ENCODE results near the gene HS6ST1. TPM values are rescaled to one million over a fixed set of nuclear protein-coding genes. Genes with fewer than 3 reads are reported as not detected.

Gene HS6ST1
- 10 to 100 TPM; 44.6 to 63.3 (median 53.5) TPM for total RNA-seq

GRCh38 chr2:128318776-128319464 is at the start of gene HS6ST1:
HS6ST1 (minus strand) TSS chr2:128318868; CDS start chr2:128318563, 305 bp downstream.
- Histone ChIP-seq H3K36me3 (no peaks in the 10 kb centered on the region), H3K27me3 (no peaks in the 10 kb centered on the region), H3K27ac (peak within 1 kb of the TSS; percentile 65 to 77 (median 66)), H3K4me1 (peaks cover 33 to 54% of the 10 kb centered on the region in 2 donors), H3K4me3 (peak within 1 kb of the TSS; percentile 78 to 92 (median 86)), H3K9me3 (no peaks in the 10 kb centered on the region)
- TF ChIP-seq, protein P1, sequence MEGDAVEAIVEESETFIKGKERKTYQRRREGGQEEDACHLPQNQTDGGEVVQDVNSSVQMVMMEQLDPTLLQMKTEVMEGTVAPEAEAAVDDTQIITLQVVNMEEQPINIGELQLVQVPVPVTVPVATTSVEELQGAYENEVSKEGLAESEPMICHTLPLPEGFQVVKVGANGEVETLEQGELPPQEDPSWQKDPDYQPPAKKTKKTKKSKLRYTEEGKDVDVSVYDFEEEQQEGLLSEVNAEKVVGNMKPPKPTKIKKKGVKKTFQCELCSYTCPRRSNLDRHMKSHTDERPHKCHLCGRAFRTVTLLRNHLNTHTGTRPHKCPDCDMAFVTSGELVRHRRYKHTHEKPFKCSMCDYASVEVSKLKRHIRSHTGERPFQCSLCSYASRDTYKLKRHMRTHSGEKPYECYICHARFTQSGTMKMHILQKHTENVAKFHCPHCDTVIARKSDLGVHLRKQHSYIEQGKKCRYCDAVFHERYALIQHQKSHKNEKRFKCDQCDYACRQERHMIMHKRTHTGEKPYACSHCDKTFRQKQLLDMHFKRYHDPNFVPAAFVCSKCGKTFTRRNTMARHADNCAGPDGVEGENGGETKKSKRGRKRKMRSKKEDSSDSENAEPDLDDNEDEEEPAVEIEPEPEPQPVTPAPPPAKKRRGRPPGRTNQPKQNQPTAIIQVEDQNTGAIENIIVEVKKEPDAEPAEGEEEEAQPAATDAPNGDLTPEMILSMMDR (IDR thresholded peaks at IDR 0.05 in 4 of 5, conservative IDR thresholded peaks at IDR 0.05 in 1 of 5): no peak
- TF ChIP-seq POLR2A (IDR thresholded peaks at IDR 0.05): peak; percentile 79 to 85
- ATAC-seq (peak; percentile 65 to 73), DNase-seq (peak; percentile 69 to 76)
- intact Hi-C loops (cut with DNase I; ENCODE audit: low total_unique reads): loop anchor here (10.0 kb wide), 1 partner anchor 434 kb away; the partner anchor contains the start of gene AMMECR1L
- in situ Hi-C loops (cut with MboI; ENCODE audit: low sequenced_read_pairs in 4 of 4): loop anchor here in 1 of 4 donors (25.0 kb wide), 1 partner anchor 418 kb away; no protein-coding TSS in a partner anchor

GRCh38 chr2:128367601-128368359 is 49.1 kb upstream of the HS6ST1 start:
- no peak for TF ChIP-seq POLR2A (IDR thresholded peaks at IDR 0.05)
- Histone ChIP-seq H3K9me3 (no peaks in the 10 kb centered on the region), H3K36me3 (no peaks in the 10 kb centered on the region), H3K4me1 (no peaks in the 10 kb centered on the region), H3K27ac (no peak overlapping the region), H3K4me3 (no peak overlapping the region), H3K27me3 (no peaks in the 10 kb centered on the region)
- intact Hi-C loops (cut with DNase I; ENCODE audit: low total_unique reads) (no loop called here), in situ Hi-C loops (cut with MboI; ENCODE audit: low sequenced_read_pairs in 4 of 4) (no loop called here)
- no peak for ATAC-seq
- DNase-seq: no peak

GRCh38 chr2:128366713-128367511 is 48.2 kb upstream of the HS6ST1 start:
- H3K9me3 ChIP-seq: no peaks in the 10 kb centered on the region
- ATAC-seq (no peak), DNase-seq (no peak)
- in situ Hi-C loops (cut with MboI; ENCODE audit: low sequenced_read_pairs in 4 of 4) (no loop called here), intact Hi-C loops (cut with DNase I; ENCODE audit: low total_unique reads) (no loop called here)
- H3K36me3 ChIP-seq: no peaks in the 10 kb centered on the region
- no peak overlapping the region for H3K4me3 ChIP-seq
- H3K4me1 ChIP-seq: no peaks in the 10 kb centered on the region
- no peaks in the 10 kb centered on the region for H3K27me3 ChIP-seq
- no peak overlapping the region for H3K27ac ChIP-seq
- TF ChIP-seq, protein P1 (IDR thresholded peaks at IDR 0.05 in 4 of 5, conservative IDR thresholded peaks at IDR 0.05 in 1 of 5): no peak
- TF ChIP-seq POLR2A (IDR thresholded peaks at IDR 0.05): no peak

DNA sequence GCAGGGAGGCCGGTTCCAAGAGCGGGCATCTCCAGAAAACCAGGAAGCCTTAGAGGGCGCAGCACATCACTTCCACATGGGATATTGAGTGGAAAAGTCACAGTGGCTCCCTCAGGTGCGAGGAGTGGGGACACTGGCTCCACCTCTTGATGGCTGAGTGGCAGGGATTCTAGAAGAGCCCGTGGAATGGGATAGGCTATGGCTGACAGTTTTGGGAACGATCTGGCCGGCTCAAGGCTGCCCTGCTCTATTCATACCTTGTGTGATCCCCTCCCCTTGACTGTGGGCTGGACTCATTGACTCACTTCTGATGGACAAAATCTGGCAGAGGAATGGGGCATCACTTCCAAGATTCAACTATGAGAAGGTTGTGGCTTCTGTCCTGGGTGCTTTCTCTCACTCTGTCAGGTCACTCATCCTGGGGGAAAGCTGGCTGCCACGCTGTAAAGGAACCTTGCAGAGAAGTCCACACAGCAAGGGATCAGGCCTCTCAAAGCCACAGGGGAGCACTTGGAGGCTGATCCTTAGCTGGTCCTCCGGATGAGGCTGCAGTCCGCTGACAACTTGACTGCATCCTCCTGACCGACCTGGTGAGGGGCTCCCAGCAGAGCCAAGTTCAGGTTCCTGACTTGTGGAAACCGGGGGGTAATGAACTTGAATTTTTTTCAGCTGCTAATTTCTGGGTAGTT is 46.7 kb upstream of the HS6ST1 start:
- TF ChIP-seq, protein P1 (IDR thresholded peaks at IDR 0.05 in 4 of 5, conservative IDR thresholded peaks at IDR 0.05 in 1 of 5): no peak
- no peak for TF ChIP-seq POLR2A (IDR thresholded peaks at IDR 0.05)
- Histone ChIP-seq H3K4me1 (no peaks in the 10 kb centered on the region), H3K36me3 (no peaks in the 10 kb centered on the region), H3K4me3 (no peak overlapping the region), H3K9me3 (no peaks in the 10 kb centered on the region), H3K27ac (no peak overlapping the region), H3K27me3 (no peaks in the 10 kb centered on the region)
- intact Hi-C loops (cut with DNase I; ENCODE audit: low total_unique reads): no loop called here
- ATAC-seq: no peak
- DNase-seq: no peak
- in situ Hi-C loops (cut with MboI; ENCODE audit: low sequenced_read_pairs in 4 of 4): no loop called here
